H9 (cell line): ENCODE results near the gene PUM1. TPM values are rescaled to one million over a fixed set of nuclear protein-coding genes. Genes with fewer than 3 reads are reported as not detected.

Source experiments
- DNase-seq: peaks from one replicate; pipeline ENCODE4 v3.0.0-alpha.2; 2017
- H2AFZ ChIP-seq: one replicate; pipeline ENCODE4 v1.6.1; 2013; ENCODE audit warnings: mild to moderate bottlenecking, low read length, control low read depth, moderate library complexity
- H2AK5ac ChIP-seq: 2 replicates; pipeline ENCODE4 v1.6.1; 2013; ENCODE audit warnings: low read length, control low read depth, mixed read lengths; ENCODE audit not compliant: insufficient read length
- H2BK120ac ChIP-seq: one replicate; pipeline ENCODE4 v1.6.1; 2013; ENCODE audit warnings: low read depth, mild to moderate bottlenecking, low read length, control low read depth, inconsistent platforms; ENCODE audit not compliant: poor library complexity, severe bottlenecking
- H2BK12ac ChIP-seq: 2 replicates; pipeline ENCODE4 v1.6.1; 2013; ENCODE audit warnings: low read length, control low read depth, mixed read lengths, low read depth; ENCODE audit not compliant: insufficient read length
- H2BK15ac ChIP-seq: 2 replicates; pipeline ENCODE4 v1.6.1; 2013; ENCODE audit warnings: low read depth, low read length, control low read depth
- H2BK20ac ChIP-seq: one replicate; pipeline ENCODE4 v1.6.1; 2013; ENCODE audit warnings: low read depth, mild to moderate bottlenecking, low read length, control low read depth, inconsistent platforms; ENCODE audit not compliant: poor library complexity, severe bottlenecking
- H2BK5ac ChIP-seq: 2 replicates; pipeline ENCODE4 v1.6.1; 2013; ENCODE audit warnings: low read length, control low read depth, mixed read lengths; ENCODE audit not compliant: insufficient read length
- H3K14ac ChIP-seq: 2 replicates; pipeline ENCODE4 v1.6.1; 2013; ENCODE audit warnings: low read length, control low read depth; ENCODE audit not compliant: insufficient read depth
- H3K18ac ChIP-seq: 2 replicates; pipeline ENCODE4 v1.6.1; 2013; ENCODE audit warnings: low read depth, mild to moderate bottlenecking, mixed read lengths, low read length, control low read depth; ENCODE audit not compliant: insufficient read length
- H3K23ac ChIP-seq: 2 replicates; pipeline ENCODE4 v1.6.1; 2013; ENCODE audit warnings: low read length, control low read depth, mixed read lengths, low read depth; ENCODE audit not compliant: insufficient read length
- H3K23me2 ChIP-seq: 2 replicates; pipeline ENCODE4 v1.6.1; 2013; ENCODE audit warnings: low read depth, mild to moderate bottlenecking, mixed read lengths, low read length, control low read depth; ENCODE audit not compliant: insufficient read length, poor library complexity, severe bottlenecking
- H3K27ac ChIP-seq: 2 replicates; pipeline ENCODE4 v1.5.1; 2013; ENCODE audit warnings: low read length, control low read depth, mixed read lengths, low read depth; ENCODE audit not compliant: insufficient read length
- H3K27me3 ChIP-seq: 2 replicates; pipeline ENCODE4 v1.6.1; 2013; ENCODE audit warnings: low read length, control low read depth, inconsistent platforms; ENCODE audit not compliant: insufficient read depth
- H3K4ac ChIP-seq: 2 replicates; pipeline ENCODE4 v1.6.1; 2013; ENCODE audit warnings: low read depth, mild to moderate bottlenecking, control low read depth, inconsistent platforms, low read length, moderate library complexity
- H3K4me1 ChIP-seq: 2 replicates; pipeline ENCODE4 v1.6.1; 2013; ENCODE audit warnings: low read length, control low read depth, inconsistent platforms; ENCODE audit not compliant: insufficient read depth
- H3K4me2 ChIP-seq: 2 replicates; pipeline ENCODE4 v1.6.1; 2013; ENCODE audit warnings: low read length, control low read depth, mixed read lengths; ENCODE audit not compliant: insufficient read length, insufficient read depth
- H3K56ac ChIP-seq: 2 replicates; pipeline ENCODE4 v1.6.1; 2013; ENCODE audit warnings: low read depth, mild to moderate bottlenecking, mixed read lengths, low read length, control low read depth; ENCODE audit not compliant: insufficient read length
- H3K79me1 ChIP-seq: 2 replicates; pipeline ENCODE4 v1.6.1; 2013; ENCODE audit warnings: low read depth, mild to moderate bottlenecking, moderate library complexity, low read length, control low read depth, inconsistent platforms; ENCODE audit not compliant: insufficient read depth, poor library complexity, severe bottlenecking
- H3K79me2 ChIP-seq: 2 replicates; pipeline ENCODE4 v1.6.1; 2013; ENCODE audit warnings: low read length, control low read depth, inconsistent platforms; ENCODE audit not compliant: insufficient read depth
- H3K9ac ChIP-seq: 2 replicates; pipeline ENCODE4 v1.6.1; 2013; ENCODE audit warnings: low read length, control low read depth, mixed read lengths; ENCODE audit not compliant: insufficient read length; ENCODE audit errors: extremely low read depth
- H3K9me3 ChIP-seq: one replicate; pipeline ENCODE4 v1.6.1; 2013; ENCODE audit warnings: low read depth, low read length, inconsistent platforms; ENCODE audit not compliant: control insufficient read depth
- H3T11ph ChIP-seq: one replicate; pipeline ENCODE4 v1.6.1; 2013; ENCODE audit warnings: mild to moderate bottlenecking, low read length, control low read depth, inconsistent platforms
- H4K20me1 ChIP-seq: one replicate; pipeline ENCODE4 v1.6.1; 2013; ENCODE audit not compliant: control insufficient read depth, insufficient read length, insufficient read depth
- H4K5ac ChIP-seq: 2 replicates; pipeline ENCODE4 v1.6.1; 2013; ENCODE audit warnings: low read depth, mild to moderate bottlenecking, mixed read lengths, low read length, control low read depth; ENCODE audit not compliant: insufficient read length
- H4K8ac ChIP-seq: replicated peaks from 2 replicates; pipeline ENCODE4 v1.6.1; 2013; ENCODE audit warnings: low read length, control low read depth, mixed read lengths, low read depth; ENCODE audit not compliant: insufficient read length
- H4K91ac ChIP-seq: 2 replicates; pipeline ENCODE4 v1.6.1; 2013; ENCODE audit warnings: low read depth, mild to moderate bottlenecking, moderate library complexity, mixed read lengths, low read length, control low read depth; ENCODE audit not compliant: insufficient read length
- H3K27ac Mint-ChIP-seq, 3 experiments: 2 replicates in 2 of 3; 3 replicates in 1 of 3; pipeline ENCODE4 v1.8.0; 2020 to 2021; ENCODE audit warnings: mixed read lengths in 3 of 3, mild to moderate bottlenecking in 1 of 3, moderate library complexity in 1 of 3
- H3K27me3 Mint-ChIP-seq: 2 replicates; pipeline ENCODE4 v1.8.0; 2021; ENCODE audit warnings: low read depth, mild to moderate bottlenecking, moderate library complexity, mixed read lengths
- H3K36me3 Mint-ChIP-seq, 3 experiments: 2 replicates in 2 of 3; 3 replicates in 1 of 3; pipeline ENCODE4 v1.8.0; 2020 to 2021; ENCODE audit warnings: low read depth in 3 of 3, mixed read lengths in 3 of 3; ENCODE audit not compliant: insufficient read depth in 1 of 3
- H3K4me1 Mint-ChIP-seq, 2 experiments: 2 replicates each; pipeline ENCODE4 v1.8.0; 2020; ENCODE audit warnings: mixed read lengths in 2 of 2
- H3K4me3 Mint-ChIP-seq, 2 experiments: 2 replicates in 1 of 2; 3 replicates in 1 of 2; pipeline ENCODE4 v1.8.0; 2020 to 2021; ENCODE audit warnings: mild to moderate bottlenecking in 2 of 2, mixed read lengths in 2 of 2, moderate library complexity in 1 of 2
- H3K9me3 Mint-ChIP-seq, 2 experiments: 2 replicates in 1 of 2; 3 replicates in 1 of 2; pipeline ENCODE4 v1.8.0; 2020; ENCODE audit warnings: mild to moderate bottlenecking in 2 of 2, mixed read lengths in 2 of 2, moderate library complexity in 1 of 2
- CTCF ChIP-seq: fragments of 200-600 bp; sonication (generic); conservative IDR thresholded peaks from 3 replicates; pipeline ENCODE4 v1.8.0; 2021; ENCODE audit warnings: antibody characterized with exemption, mild to moderate bottlenecking
- WGBS: extraction: QIAGEN DNeasy Blood & Tissue Kit; methylation state at CpG from one replicate; pipeline ENCODE4 v1.1.7; 2013; ENCODE audit warnings: missing lambda C conversion rate, low lambda C conversion rate, mixed read lengths; ENCODE audit not compliant: insufficient read length; ENCODE audit errors: extremely low coverage; 5-methylcytosine and 5-hydroxymethylcytosine counted together
- total RNA-seq: library from RNA; stranded (reverse); gene quantifications from 2 replicates; pipeline ENCODE4 v1.2.1, GENCODE V29; 2021

Gene PUM1
- total RNA-seq, 1 experiment from 2014 or later = 164 TPM

GRCh38 chr1:31069392-31069791 is 3.9 kb upstream of the PUM1 start:
- H3K9ac ChIP-seq = no peak overlapping the region
- no peaks in the 10 kb centered on the region for H3K23me2 ChIP-seq
- WGBS = no CpG with 5 or more reads among the region's 9 CpGs
- no peak overlapping the region for H3K4me3 Mint-ChIP-seq
- no peak overlapping the region for H4K8ac ChIP-seq
- H2BK20ac ChIP-seq = no peak overlapping the region
- TF ChIP-seq CTCF = no peak
- H3K9me3 Mint-ChIP-seq = no peaks in the 10 kb centered on the region; a peak in 3 of 5 replicates
- no peaks in the 10 kb centered on the region for H3K27me3 Mint-ChIP-seq
- H3K4me1 ChIP-seq = no peaks in the 10 kb centered on the region
- H3K56ac ChIP-seq = no peak overlapping the region
- H3K36me3 Mint-ChIP-seq = peaks cover 5 to 8% (median 6%) of the 10 kb centered on the region in 3 experiments
- no peak overlapping the region for H3K18ac ChIP-seq
- peaks cover 3 to 13% of the 10 kb centered on the region in 2 experiments for H3K4me1 Mint-ChIP-seq
- H2AK5ac ChIP-seq = no peak overlapping the region
- no peaks in the 10 kb centered on the region for H3K9me3 ChIP-seq
- H3K79me1 ChIP-seq = no peaks in the 10 kb centered on the region
- H3K4me2 ChIP-seq = no peak overlapping the region
- no peak for DNase-seq
- no peak overlapping the region for H2BK12ac ChIP-seq
- no peak overlapping the region for H4K91ac ChIP-seq
- no peak overlapping the region for H4K5ac ChIP-seq
- peaks cover 3% of the 10 kb centered on the region; the same call in 1 of the 2 replicates for H3K79me2 ChIP-seq
- no peaks in the 10 kb centered on the region for H4K20me1 ChIP-seq
- H2BK120ac ChIP-seq = no peak overlapping the region
- no peak overlapping the region for H2BK15ac ChIP-seq
- H3K23ac ChIP-seq = no peak overlapping the region
- H2AFZ ChIP-seq = no peak overlapping the region
- no peak overlapping the region for H3K27ac ChIP-seq
- H3K4ac ChIP-seq = no peak overlapping the region
- no peak overlapping the region for H2BK5ac ChIP-seq
- no peak overlapping the region for H3T11ph ChIP-seq
- no peak overlapping the region for H3K14ac ChIP-seq
- H3K27me3 ChIP-seq = no peaks in the 10 kb centered on the region
- H3K27ac Mint-ChIP-seq = no peak overlapping the region
